Measurements from ENCODE around the gene UBA3. TPM values are rescaled to one million over a fixed set of nuclear protein-coding genes. Genes with fewer than 3 reads are reported as not detected.

UBA3 gene
- total and polyA plus RNA-seq, 2 donors (not counting 3 experiments of a cell fraction or from before 2014, with no cell fraction given) = 39.4 to 84.6 TPM

DNA sequence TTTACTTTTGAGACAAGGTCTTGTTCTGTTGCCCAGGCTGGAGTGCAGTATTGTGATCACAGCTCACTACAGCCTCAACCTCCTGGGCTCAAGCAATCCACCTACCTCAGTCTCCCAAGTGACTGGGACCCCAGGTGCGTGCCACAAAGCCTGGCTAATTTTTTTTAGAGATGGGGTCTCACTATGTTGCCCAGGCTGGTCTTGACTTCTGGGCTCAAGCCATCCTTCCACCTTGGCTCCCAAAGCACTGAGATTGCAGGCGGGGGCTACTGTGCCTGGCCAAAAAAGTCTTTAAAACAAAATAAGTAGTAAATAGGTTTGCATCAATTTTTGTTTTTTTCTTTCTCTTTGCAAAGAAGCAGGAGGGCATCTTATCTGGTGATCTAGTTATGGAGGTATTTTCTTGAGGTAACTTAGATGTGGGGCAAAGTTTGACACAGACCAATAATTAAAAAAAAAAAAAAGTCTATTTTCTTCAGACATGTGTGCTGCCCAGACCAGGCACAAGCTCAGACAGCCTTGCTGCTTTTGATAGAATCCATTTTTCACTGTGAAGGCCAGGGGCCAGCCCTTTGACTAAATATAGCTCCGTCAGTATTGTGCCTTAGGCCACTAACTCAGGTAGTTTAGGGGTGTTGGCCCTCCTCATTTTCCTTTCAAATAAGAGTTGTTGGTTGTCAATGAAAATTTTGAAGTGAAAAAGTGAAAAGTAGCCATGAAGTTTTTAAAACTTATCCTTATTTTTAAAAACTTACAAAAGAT, 7.0 kb upstream of the UBA3 start:
- dilution Hi-C loops (cut with MboI; ENCODE audit: extremely low pct_ligation_motif_present, low sequenced_read_pairs) (no loop called here), intact Hi-C loops (cut with micrococcal nuclease) (loop anchor here (5.0 kb wide), 1 partner anchor 150 kb away; no protein-coding TSS in a partner anchor)
- no peak overlapping the region for H3K9ac ChIP-seq (replicated peaks; ENCODE audit: extremely low read depth, insufficient read depth, low read length)
- peak overlapping the region; percentile 68 for H3K27ac ChIP-seq (ENCODE audit: insufficient read depth, low read depth, low read length)
- TF ChIP-seq JUN (IDR thresholded peaks at IDR 0.05; ENCODE audit: borderline replicate concordance, insufficient read depth, insufficient read length, low read depth) = no peak
- TF ChIP-seq MAX (IDR thresholded peaks at IDR 0.05; ENCODE audit: insufficient read depth, insufficient read length) = no peak
- TF ChIP-seq FOS (IDR thresholded peaks at IDR 0.05; ENCODE audit: borderline replicate concordance, insufficient read depth, low read length) = no peak
- no peak for TF ChIP-seq MYC (IDR thresholded peaks at IDR 0.05; ENCODE audit: low read depth, low read length)
- no peak for TF ChIP-seq POLR2AphosphoS5 (IDR thresholded peaks at IDR 0.05; ENCODE audit: insufficient read depth, low read depth, low read length)
- no peak for TF ChIP-seq POLR2A (IDR thresholded peaks at IDR 0.05; ENCODE audit: low read depth, low read length)
- TF ChIP-seq, protein P1, sequence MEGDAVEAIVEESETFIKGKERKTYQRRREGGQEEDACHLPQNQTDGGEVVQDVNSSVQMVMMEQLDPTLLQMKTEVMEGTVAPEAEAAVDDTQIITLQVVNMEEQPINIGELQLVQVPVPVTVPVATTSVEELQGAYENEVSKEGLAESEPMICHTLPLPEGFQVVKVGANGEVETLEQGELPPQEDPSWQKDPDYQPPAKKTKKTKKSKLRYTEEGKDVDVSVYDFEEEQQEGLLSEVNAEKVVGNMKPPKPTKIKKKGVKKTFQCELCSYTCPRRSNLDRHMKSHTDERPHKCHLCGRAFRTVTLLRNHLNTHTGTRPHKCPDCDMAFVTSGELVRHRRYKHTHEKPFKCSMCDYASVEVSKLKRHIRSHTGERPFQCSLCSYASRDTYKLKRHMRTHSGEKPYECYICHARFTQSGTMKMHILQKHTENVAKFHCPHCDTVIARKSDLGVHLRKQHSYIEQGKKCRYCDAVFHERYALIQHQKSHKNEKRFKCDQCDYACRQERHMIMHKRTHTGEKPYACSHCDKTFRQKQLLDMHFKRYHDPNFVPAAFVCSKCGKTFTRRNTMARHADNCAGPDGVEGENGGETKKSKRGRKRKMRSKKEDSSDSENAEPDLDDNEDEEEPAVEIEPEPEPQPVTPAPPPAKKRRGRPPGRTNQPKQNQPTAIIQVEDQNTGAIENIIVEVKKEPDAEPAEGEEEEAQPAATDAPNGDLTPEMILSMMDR (IDR thresholded peaks at IDR 0.05; ENCODE audit: extremely low read depth in 1 of 2, insufficient read depth in 1 of 2, low read depth in 1 of 2, low read length in 2 of 2) = no peak
- no peak for TF ChIP-seq GATA2 (IDR thresholded peaks at IDR 0.05; ENCODE audit: insufficient read depth, insufficient read length, low read depth, low read length)
- TF ChIP-seq EZH2 (IDR thresholded peaks at IDR 0.05; ENCODE audit: borderline replicate concordance, low read depth, low read length, severe bottlenecking) = no peak
- DNase-seq (ENCODE audit: low read depth, low spot score) (no peak), FAIRE-seq (no peak)
- CTCF ChIA-PET = interaction anchor here (0.6 to 2.4 kb wide), 3 partner anchors 26 to 683 kb away, joined by 4 to 9 read pairs (median 5); no protein-coding TSS in a partner anchor
- H3K4me2 ChIP-seq (ENCODE audit: insufficient read depth, low read length) = peak overlapping the region; percentile 91
- no peaks in the 10 kb centered on the region for H3K9me1 ChIP-seq (replicated peaks; ENCODE audit: control insufficient read depth, extremely low read depth, insufficient read depth, low read length)
- peaks cover 81% of the 10 kb centered on the region for H3K4me1 ChIP-seq (ENCODE audit: control insufficient read depth, extremely low read depth, insufficient read depth, low read length)
- POLR2A ChIA-PET = interaction anchor here (0.7 to 1.3 kb wide), 2 partner anchors 95 to 1384 kb away, joined by 4 to 6 read pairs; no protein-coding TSS in a partner anchor
- no TSS peak for BruUV-seq (replicated peaks)
- peaks cover 64% of the 10 kb centered on the region for H3K79me2 ChIP-seq (ENCODE audit: control insufficient read depth, insufficient read depth, low read length)
- H3K27me3 ChIP-seq (ENCODE audit: control insufficient read depth in 2 of 2, insufficient read depth in 2 of 2, low read length in 2 of 2) = no peaks in the 10 kb centered on the region
- H4K20me1 ChIP-seq (replicated peaks; ENCODE audit: control insufficient read depth, extremely low read depth, insufficient read depth, low read length) = no peaks in the 10 kb centered on the region
- H3K9me3 ChIP-seq (replicated peaks; ENCODE audit: control insufficient read depth, insufficient read depth, low read length) = no peaks in the 10 kb centered on the region
- H2AFZ ChIP-seq (ENCODE audit: low read depth, low read length) = no peak overlapping the region
- H3K36me3 ChIP-seq (ENCODE audit: control insufficient read depth in 2 of 2, extremely low read depth in 1 of 2, insufficient read depth in 2 of 2, low read length in 2 of 2) = no peaks in the 10 kb centered on the region
- H3K4me3 ChIP-seq (replicated peaks in 1 of 3; ENCODE audit: insufficient read depth in 1 of 3, low read depth in 1 of 3, low read length in 3 of 3) = no peak overlapping the region

All from endothelial cell of umbilical vein (primary cell).